NCI-H460 (cell line): ENCODE measurements around the gene ALDH2. TPM values are rescaled to one million over a fixed set of nuclear protein-coding genes. Genes with fewer than 3 reads are reported as not detected.
"Not testable (repeated sequence)": the region's sequence is repeated elsewhere in the genome, so short reads cannot be mapped to it uniquely, and the experiment has no call there.

Source experiments
- DNase-seq: peaks from one replicate; pipeline ENCODE4 v3.0.0-alpha.2; 2016; ENCODE audit warnings: low read depth; ENCODE audit errors: extremely low read depth
- total RNA-seq: library from RNA; depleted of rRNA; stranded (reverse); fragments of >200 nt; shearing (Covaris generic); gene quantifications from 2 replicates; pipeline ENCODE4 v1.2.3, GENCODE V29; 2014

The ALDH2 gene
- total RNA-seq, 1 experiment from 2014 or later: 18.8 TPM

DNA sequence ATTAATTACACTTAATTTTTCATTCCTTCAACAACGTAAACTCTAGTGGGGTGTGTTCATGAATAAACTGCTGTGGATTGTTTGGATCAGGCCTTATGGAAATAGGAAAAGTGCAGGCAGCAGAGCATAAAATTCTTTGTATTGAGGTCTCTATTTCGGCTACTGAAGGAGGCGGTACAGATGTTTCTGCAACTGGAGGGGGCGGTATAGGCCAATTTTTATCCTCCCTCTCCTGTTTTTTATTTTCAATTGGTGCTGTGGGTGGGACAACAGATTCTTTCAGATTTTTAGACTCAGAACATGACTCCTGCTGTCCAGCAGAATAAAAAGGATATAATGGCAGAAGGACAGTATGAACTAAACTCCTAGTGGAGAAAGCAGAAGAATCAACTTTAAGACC lies 57.6 kb downstream of the ALDH2 start:
- DNase-seq: not testable (repeated sequence)

DNA sequence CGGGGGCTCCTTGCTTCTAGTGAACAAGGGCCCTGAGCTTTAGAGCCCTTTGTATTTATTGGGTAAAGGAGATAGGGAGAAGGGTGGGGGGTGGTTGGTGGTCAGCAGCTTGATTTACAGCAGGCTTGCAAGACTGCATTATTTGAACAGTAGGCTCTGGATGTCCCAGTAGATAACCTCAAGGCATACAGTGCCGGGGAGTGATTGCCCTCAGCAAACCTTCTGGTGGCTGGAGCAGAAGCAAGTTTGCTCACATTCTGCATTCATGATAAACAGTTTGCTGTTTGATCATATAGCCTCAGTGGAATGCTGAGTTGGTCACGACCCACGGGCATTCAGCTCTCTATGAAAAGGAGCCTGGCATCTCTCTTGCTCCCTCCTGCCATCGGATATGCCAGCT lies 58.8 kb downstream of the ALDH2 start:
- DNase-seq: no peak

DNA sequence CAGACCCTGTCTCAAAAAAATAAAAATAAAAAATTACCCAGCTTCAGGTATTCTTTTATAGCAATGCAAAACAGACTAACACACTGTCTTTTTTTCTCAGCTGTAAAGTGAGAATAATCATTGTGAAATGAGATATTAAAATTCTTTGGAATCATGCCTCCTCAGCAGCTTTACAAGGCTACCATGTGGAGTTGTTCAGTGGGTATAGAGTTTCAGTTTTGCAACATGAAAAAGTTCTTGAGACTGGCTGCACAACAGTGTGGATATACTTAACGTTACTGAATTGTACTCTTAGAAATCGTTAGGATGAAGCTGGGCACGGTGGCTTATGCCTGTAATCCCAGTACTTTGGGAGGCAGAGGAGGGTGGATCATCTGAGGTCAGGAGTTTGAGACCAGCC lies 59.6 kb downstream of the ALDH2 start:
- DNase-seq: no peak

DNA sequence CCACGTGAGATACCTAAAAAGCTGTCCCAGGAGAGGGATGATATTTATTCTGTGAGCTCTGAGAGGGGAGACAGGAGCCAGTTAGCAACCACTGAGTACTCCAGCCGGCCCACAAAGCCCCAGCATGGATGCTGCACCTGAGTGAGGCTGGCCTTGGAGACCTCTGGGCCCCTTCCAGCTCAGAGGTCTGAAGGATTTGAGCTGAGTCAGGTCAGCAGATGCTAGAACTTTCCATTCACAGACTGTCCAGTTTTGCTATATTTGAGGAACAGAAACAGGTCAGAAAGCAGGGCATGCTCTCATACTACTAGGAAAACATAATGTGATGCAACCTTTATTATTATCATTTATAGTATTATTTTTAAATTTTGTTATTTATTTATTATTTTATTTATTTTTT lies 60.3 kb downstream of the ALDH2 start:
- DNase-seq: no peak

DNA sequence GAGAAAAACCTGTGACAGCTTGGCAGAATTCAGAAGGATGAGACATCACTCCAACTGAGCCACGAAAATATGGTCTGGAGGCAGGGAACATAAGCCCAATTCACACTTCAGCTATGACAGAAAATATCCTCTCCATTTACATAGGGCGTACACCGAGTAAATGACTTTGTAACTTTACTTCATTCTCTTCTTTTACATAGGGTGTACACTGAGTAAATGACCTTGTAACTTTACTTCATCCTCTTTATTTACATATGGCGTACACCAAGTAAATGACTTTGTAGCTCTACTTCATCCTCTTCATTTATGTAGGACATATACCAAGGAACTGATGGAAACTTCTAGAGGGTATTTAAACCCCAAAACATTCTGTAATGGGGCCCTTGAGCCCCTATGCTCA lies 61.2 kb downstream of the ALDH2 start:
- no peak for DNase-seq

DNA sequence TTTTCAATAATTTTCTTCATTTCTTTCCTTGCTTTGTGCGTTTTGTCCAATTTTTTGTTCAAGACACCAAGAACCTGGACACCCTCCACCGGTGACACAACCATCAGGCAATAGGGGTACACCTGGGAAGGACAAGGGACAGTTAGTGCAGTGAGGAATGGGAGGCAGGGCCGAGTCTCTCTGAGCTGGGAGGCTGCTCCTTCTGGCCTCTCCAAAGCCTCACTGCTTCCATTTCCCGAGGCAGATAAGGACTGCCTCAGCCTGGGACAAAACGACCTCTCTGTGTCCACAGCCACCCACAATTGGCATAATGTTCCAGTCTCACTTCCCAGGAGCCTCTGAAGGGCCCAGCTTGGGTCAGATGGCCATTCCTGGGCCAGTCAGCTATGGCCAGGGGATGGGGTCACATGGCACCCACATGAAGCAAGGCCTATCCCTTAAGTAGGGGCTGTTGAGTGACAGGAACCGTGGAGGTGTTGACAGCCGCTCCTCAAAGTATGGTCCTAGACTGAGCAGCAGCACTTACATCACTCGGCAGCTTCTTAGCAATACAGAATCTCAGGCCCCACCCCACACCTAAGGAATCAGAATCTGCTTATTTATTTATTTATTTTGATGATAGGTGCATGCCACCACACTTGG lies 61.7 kb downstream of the ALDH2 start:
- DNase-seq: no peak

DNA sequence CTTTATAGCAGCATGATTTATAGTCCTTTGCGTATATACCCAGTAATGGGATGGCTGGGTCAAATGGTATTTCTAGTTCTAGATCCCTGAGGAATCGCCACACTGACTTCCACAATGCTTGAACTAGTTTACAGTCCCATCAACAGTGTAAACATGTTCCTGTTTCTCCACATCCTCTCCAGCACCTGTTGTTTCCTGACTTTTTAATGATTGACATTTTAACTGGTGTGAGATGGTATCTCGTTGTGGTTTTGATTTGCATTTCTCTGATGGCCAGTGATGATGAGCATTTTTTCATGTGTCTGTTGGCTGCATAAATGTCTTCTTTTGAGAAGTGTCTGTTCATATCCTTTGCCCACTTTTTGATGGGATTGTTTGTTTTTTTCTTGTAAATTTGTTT lies 62.9 kb downstream of the ALDH2 start:
- DNase-seq: not testable (repeated sequence)

DNA sequence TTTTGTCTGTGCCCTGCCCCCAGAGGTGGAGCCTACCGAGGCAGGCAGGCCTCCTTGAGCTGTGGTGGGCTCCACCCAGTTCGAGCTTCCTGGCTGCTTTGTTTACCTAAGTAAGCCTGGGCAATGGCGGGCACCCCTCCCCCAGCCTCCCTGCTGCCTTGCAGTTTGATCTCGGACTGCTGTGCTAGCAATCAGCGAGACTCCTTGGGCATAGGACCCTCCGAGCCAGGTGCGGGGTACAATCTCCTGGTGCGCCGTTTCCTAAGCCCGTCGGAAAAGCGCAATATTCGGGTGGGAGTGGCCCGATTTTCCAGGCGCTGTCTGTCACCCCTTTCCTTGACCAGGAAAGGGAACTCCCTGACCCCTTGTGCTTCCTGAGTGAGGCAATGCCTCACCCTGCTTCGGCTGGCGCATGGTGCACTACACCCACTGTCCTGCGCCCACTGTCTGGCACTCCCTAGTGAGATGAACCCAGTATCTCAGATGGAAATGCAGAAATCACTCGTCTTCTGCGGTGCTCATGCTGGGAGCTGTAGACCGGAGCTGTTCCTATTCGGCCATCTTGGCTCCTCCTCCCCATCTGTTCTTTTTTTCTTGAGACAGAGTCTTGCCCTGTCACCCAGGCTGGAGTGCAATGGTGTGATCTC lies 68.1 kb downstream of the ALDH2 start:
- DNase-seq: not testable (repeated sequence)

DNA sequence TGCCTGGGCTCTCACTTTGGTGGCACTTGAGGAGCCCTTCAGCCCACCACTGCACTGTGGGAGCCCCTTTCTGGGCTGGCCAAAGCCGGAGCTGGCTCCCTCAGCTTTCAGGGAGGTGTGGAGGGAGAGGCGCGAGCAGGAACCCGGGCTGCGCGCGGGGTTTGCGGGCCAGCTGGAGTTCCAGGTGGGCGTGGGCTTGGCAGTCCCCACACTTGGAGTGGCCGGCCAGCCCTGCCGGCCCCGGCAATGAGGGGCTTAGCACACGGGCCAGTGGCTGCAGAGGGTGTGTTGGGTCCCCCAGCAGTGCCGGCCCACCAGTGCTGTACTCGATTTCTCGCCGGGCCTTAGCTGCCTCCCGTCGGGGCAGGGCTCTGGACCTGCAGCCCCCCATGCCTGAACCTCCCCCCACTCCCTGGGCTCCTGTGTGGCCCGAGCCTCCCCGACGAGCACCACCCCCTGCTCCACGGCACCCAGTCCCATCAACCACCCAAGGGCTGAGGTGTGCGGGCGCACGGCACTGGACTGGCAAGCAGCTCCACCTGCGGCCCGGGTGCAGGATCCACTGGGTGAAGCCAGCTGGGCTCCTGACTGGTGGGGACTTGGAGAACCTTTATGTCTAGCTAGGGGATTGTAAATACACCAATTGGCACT lies 68.9 kb downstream of the ALDH2 start:
- DNase-seq: not testable (repeated sequence)

DNA sequence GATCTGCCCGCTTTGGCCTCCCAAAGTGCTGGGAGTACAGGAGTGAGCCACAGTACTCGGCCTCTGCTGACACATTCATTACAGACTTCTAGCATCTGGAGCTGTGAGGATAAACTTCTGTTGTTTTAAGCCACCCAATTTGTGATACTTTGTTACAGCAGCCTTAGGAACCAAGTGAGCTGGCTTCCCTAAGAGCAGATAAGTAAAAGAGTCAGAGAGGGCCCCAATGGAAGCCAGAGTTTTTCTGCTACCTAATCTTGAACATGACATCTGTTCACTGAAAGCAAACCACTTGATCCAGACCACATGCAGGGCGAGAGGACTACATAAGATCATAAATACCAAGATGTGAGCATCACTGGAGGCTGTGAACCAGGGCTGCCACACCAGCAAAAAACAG lies 71.6 kb downstream of the ALDH2 start:
- no peak for DNase-seq

DNA sequence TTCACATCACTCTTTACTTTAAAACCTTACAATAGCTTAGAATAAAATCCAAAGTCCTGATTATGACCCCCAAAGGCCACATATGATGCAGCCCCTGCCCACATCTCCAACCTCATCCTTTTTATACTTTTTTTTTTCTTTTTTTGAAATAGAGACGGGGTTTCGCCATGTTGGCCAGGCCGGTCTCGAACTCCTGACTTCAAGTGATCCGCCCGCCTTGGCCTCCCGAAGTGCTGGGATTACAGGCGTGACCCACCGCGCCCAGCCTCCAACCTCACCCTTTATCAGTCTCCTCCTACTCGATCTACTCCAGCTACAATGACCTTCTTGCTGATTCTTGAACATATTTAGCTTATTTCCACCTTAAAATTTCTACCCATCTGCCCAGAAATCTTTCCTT lies 74.1 kb downstream of the ALDH2 start:
- no peak for DNase-seq

DNA sequence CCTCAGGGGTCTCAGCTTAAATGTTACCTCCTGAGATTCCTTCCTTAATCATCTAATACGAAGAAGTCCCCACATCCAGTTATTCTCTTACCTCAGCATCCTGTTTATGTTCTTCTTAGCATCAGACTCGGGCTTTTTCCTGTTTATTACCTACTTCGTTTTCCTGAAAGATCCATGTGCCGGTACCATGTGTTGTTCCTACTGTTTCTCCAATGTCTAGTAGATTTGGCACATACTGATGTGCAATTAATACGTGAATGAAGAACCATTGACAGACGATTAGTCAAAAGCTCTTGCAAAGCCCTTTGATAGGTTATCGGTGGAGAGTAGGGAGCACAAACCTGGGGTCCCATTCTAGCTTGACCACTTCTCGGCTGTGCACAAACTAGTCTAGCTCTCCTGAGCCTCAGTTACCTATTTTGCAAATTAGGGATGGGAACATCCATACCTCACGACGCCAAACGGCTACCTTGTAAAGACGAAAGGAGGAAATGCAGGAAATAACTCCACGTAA lies 74.6 kb downstream of the ALDH2 start:
- DNase-seq: no peak

DNA sequence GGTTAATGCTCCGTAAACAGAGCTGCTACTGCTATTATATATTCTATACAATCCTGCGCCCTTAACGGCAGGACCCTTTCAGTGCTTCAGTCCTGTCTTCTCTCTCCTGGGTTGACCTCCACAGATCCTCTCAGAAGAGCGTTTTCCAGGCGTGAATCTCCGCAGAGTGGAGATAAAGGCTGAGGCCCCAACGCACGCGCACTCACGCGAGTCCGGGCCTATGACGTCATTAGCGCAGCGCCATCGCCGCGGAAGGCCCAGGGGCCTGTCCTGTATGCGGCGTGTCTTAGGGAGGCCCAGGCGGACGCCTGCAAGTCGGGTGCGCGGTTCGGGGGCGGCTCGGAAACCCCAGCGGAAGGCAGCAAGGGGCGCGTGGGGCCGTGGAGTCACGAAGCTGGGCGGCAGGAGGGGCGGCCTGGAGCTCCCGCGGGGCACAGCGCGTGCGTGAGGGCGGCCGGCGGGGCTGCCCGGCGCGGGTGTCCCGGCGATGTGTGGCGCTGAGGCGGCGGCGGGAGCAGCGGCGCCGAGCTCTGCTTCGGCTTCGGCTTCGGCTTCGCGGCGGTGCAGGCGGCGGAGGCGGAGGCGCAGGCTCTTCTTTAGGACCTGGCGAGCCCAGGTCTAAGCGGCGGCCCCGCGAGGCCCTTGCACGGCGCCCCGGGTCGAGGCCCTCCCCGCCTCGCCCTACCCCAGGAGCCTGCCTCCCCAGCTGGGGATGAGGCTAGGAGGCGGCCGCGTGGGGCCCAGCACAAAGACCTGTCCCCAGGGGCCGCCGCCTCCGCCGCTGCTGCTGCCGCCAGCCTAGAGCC lies 75.2 kb downstream of the ALDH2 start, which contains the start of gene MAPKAPK5:
Gene MAPKAPK5, plus strand, starts transcription at position 479 of the 806 bp plus-strand sequence. CDS start 506 bp downstream, outside the sequence.
- DNase-seq: peak; percentile 92

DNA sequence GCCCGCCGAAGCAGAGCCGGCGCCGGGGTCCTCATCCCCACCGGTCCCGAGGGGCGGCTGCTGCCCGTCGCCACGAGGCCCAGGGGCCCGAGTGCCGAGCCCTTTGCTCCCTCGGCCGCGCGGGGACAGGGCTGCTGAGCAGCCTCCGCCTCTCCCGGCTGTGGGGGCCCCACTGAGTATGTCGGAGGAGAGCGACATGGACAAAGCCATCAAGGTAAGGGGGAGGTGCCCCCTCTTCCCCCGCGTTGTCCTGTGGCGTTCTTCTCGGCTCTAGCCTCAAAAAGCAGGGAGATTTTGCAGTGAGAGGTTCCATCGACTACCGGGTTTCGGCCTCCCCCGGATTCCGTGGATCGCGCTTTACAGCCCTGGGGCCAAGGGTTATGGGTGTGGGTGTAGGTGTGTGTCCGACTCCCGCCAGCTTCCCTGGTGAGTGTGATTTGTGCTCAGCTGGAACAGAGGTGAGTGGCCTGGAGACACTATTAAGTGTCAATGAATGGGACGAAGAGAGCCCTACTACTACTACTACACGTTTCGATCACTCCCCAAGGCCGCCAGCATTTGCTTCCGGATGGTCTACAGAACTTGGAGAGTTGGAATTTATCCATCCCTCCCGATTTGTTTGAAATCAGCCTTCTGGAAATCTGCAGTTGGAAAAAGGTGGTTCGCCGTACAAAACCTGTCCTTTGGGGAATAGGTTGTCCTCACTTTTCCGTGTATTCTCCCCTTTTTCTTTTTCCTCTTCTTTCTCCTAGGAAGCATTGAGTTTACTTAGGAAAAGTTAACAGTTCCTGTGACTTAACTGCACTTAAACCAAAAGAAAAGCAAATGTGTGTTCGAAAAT lies 76.0 kb downstream of the ALDH2 start:
- DNase-seq: no peak

DNA sequence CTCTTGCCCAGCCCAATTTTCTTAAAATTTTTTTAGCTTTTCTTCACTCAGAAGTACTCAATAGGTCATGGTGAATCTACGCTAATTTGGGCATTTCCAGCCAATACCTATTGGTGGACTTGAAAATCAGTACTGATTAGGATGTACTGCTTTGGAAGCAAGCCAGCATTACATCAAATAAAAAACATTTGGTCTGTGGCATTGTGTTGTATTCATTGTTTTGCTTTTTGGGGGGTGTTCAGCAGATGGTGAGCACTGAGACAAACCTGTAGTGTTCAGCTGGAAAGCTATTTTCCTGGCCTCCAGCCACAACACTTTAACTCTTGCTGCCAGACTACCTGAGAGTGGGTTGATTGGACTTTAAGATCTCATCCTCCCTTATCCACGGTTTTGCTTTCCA lies 79.3 kb downstream of the ALDH2 start:
- no peak for DNase-seq

DNA sequence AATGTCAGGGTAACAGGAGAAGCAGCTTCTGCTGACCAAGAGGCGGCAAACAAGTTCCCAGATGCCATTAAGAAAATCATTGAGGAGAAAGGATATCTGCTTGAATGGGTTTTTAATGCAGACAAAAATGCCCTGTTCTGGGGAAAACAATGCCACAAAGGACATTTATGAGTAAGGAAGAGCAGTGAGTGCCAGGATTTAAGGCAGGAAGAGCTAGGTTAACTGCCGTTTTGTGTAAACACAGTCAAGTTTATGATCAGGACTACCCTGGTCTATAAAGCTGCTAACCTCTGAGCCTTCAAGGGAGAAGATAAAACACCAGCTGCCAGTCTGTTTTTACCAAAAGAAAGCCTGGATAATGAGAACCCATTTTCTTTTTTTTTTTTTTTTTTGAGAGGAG lies 83.8 kb downstream of the ALDH2 start:
- no peak for DNase-seq

DNA sequence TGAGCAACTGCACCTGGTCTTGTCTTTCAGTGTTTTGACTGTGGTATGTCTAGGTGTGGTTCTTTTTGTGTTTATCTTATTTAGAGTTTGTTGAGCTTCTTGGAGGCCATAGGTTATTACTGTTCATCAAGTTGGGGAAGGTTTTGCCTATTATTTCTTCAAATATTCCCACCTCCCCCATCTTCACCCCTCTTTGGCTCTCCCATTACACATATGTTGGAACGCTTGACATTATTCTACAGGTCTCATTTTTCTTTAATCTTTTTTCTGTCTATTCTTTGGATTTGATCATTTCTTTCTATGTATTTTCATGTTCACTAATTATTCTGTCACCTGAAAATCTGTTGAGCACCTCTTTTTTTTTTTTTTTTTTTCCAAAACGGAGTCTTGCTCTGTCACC lies 91.5 kb downstream of the ALDH2 start:
- DNase-seq: no peak

DNA sequence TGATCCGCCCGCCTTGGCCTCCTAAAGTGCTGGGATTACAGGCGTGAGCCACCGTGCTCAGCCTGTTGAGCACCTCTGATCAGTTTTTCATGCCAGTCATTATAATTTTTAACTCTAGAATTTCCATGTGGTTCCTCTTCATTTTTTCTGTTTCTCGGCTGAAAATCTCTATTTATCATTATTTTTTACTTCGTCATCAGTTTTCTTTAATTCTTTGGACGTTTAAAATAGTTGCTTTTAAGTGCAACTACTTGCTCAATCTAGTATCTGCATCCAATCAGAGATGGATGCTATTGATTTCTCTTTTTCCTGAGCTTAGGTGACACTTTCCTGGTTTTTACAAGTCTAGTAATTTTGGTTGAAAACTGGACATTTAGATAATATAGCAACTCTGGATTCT lies 92.0 kb downstream of the ALDH2 start:
- DNase-seq: no peak

DNA sequence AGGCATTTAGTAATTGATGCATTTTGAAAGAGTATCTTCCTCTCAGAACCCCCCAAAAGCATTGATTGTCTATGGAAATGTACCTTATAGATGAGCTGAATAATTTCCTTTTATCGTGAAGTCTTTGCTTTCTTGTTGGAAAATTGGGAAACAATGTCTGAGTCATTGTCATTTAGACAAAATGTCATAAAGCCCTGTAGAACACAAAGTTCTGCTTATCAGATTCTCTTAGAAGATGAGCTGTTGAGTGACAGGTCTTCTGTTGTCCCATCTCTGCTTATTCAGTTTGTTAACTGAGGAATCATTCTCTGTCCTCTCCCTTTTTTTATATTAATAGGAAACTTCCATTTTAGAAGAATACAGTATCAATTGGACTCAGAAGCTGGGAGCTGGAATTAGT lies 98.2 kb downstream of the ALDH2 start:
- DNase-seq: no peak
